WTC11 (cell line): ENCODE data around the gene DPYSL4. TPM values are rescaled to one million over a fixed set of nuclear protein-coding genes. Genes with fewer than 3 reads are reported as not detected.

Experiments
- ATAC-seq: fragments of 200-7000 bp; cut with Tn5 transposase; 2 replicates; pipeline ENCODE4 v1.10.0; 2021; ENCODE audit warnings: mild to moderate bottlenecking, moderate library complexity
- CTCF ChIA-PET: fragments of 300-600 bp; sonication (Branson Sonifier 250); formaldehyde crosslinking; loops from one replicate; lab custom pipeline; 2021; ENCODE audit warnings: antibody characterized with exemption; lab: Charles Lee
- POLR2A ChIA-PET: fragments of 350-600 bp; sonication (Branson Sonifier 250); formaldehyde crosslinking; loops from one replicate; lab custom pipeline; 2021; ENCODE audit warnings: antibody characterized with exemption; lab: Charles Lee
- DNase-seq: peaks from one replicate; pipeline ENCODE4 v3.0.0; 2021; ENCODE audit warnings: low spot score
- H3K27ac Mint-ChIP-seq: 2 replicates; pipeline ENCODE4 v1.8.0; 2021; ENCODE audit warnings: mixed read lengths
- H3K27me3 Mint-ChIP-seq: 2 replicates; pipeline ENCODE4 v1.8.0; 2021; ENCODE audit warnings: low read depth, mild to moderate bottlenecking, moderate library complexity, mixed read lengths
- H3K36me3 Mint-ChIP-seq: 2 replicates; pipeline ENCODE4 v1.8.0; 2021; ENCODE audit warnings: mixed read lengths
- H3K4me1 Mint-ChIP-seq: 2 replicates; pipeline ENCODE4 v1.8.0; 2022; ENCODE audit warnings: mixed read lengths
- H3K4me3 Mint-ChIP-seq: 2 replicates; pipeline ENCODE4 v1.8.0; 2021; ENCODE audit warnings: mild to moderate bottlenecking, moderate library complexity, mixed read lengths
- H3K9me3 Mint-ChIP-seq: 2 replicates; pipeline ENCODE4 v1.8.0; 2021; ENCODE audit warnings: mixed read lengths
- CBFB ChIP-seq: sonication (generic); formaldehyde crosslinking; IDR thresholded peaks from 2 replicates; pipeline ENCODE4 v1.8.1; 2022; ENCODE audit warnings: mild to moderate bottlenecking, low read depth, missing genetic modification reagents
- FOXK1 ChIP-seq: sonication (generic); formaldehyde crosslinking; IDR thresholded peaks from 2 replicates; pipeline ENCODE4 v1.8.0; 2022; ENCODE audit warnings: mild to moderate bottlenecking, moderate library complexity, missing genetic modification reagents
- JAZF1 ChIP-seq: fragments of 250-450 bp; sonication (Bioruptor Pico); IDR thresholded peaks from 2 replicates; pipeline ENCODE4 v1.9.0; 2021; ENCODE audit warnings: moderate library complexity, mild to moderate bottlenecking, inconsistent platforms
- JUN ChIP-seq: sonication (generic); formaldehyde crosslinking; IDR thresholded peaks from 2 replicates; pipeline ENCODE4 v1.8.0; 2023; ENCODE audit warnings: mild to moderate bottlenecking, missing genetic modification reagents
- OVOL2 ChIP-seq: fragments of 250-450 bp; sonication (Bioruptor Pico); IDR thresholded peaks from 2 replicates; pipeline ENCODE4 v1.9.0; 2021; ENCODE audit warnings: mild to moderate bottlenecking, borderline replicate concordance
- RELA ChIP-seq: sonication (generic); formaldehyde crosslinking; IDR thresholded peaks from 2 replicates; pipeline ENCODE4 v1.8.1; 2022; ENCODE audit warnings: missing genetic modification reagents, mild to moderate bottlenecking, borderline replicate concordance
- TEAD1 ChIP-seq: sonication (generic); formaldehyde crosslinking; IDR thresholded peaks from 2 replicates; pipeline ENCODE4 v1.8.0; 2022; ENCODE audit warnings: mild to moderate bottlenecking, missing genetic modification reagents
- TP53 ChIP-seq: sonication (generic); formaldehyde crosslinking; IDR thresholded peaks from 2 replicates; pipeline ENCODE4 v1.8.1; 2023; ENCODE audit warnings: mild to moderate bottlenecking, missing genetic modification reagents
- total RNA-seq: library from RNA; stranded (reverse); gene quantifications from 3 replicates; pipeline ENCODE4 v1.2.3, GENCODE V29; 2021
- TF ChIP-seq, protein P1 (sequence below): sonication (generic); formaldehyde crosslinking; IDR thresholded peaks from 2 replicates; pipeline ENCODE4 v1.8.1; 2023; ENCODE audit warnings: mild to moderate bottlenecking, missing genetic modification reagents
- TF ChIP-seq, protein P2 (sequence below): sonication (generic); formaldehyde crosslinking; IDR thresholded peaks from 2 replicates; pipeline ENCODE4 v1.8.1; 2023; ENCODE audit warnings: mild to moderate bottlenecking, missing genetic modification reagents, borderline replicate concordance
- TF ChIP-seq, protein P3 (sequence below): sonication (generic); formaldehyde crosslinking; IDR thresholded peaks from 2 replicates; pipeline ENCODE4 v1.8.1; 2023; ENCODE audit warnings: mild to moderate bottlenecking, missing genetic modification reagents, moderate library complexity
- TF ChIP-seq, protein P4 (sequence below): sonication (generic); formaldehyde crosslinking; IDR thresholded peaks from 2 replicates; pipeline ENCODE4 v1.8.1; 2022; ENCODE audit warnings: low read depth, missing genetic modification reagents, borderline replicate concordance

The DPYSL4 gene
- total RNA-seq, 1 experiment from 2014 or later, result 17.0 TPM

DNA sequence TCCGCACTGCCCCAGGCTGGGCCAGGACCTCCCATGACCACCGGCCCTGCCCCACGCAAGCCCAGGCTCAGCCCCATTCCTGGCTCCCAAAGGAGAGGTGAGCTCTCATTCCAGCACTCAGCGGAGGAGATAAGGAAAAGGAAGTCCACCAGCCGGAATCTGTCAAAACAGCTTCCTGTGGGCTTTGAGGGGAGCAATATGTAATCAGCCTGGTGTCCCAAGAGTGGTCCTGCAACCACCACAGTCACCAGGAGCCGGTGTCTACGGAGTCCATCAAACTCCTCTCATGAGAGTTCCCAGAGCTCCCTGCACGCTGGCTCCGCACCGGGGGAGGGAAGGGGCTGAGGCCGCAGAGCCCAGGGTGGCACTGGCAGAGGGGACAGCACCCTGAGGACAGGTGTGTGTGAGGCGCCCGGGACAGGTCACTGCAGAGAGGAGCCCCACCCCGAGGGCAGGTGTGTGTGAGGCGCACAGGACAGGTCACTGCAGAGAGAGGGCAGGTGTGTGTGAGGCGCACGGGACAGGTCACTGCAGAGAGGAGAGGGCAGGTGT lies 63.2 kb downstream of the DPYSL4 start:
- ChIA-PET POLR2A (no interaction called here), CTCF (interaction anchor here (1.4 to 1.8 kb wide), 2 partner anchors 48 to 111 kb away, joined by 4 to 6 read pairs; no protein-coding TSS in a partner anchor)
- peaks cover 7% of the 10 kb centered on the region for H3K4me1 Mint-ChIP-seq
- no peak overlapping the region for H3K27ac Mint-ChIP-seq
- TF ChIP-seq OVOL2 (CRISPR knock-in tag), result no peak
- H3K27me3 Mint-ChIP-seq, result no peaks in the 10 kb centered on the region
- H3K36me3 Mint-ChIP-seq, result no peaks in the 10 kb centered on the region
- no peak overlapping the region for H3K4me3 Mint-ChIP-seq
- ATAC-seq, result no peak
- DNase-seq, result no peak
- no peaks in the 10 kb centered on the region for H3K9me3 Mint-ChIP-seq

DNA sequence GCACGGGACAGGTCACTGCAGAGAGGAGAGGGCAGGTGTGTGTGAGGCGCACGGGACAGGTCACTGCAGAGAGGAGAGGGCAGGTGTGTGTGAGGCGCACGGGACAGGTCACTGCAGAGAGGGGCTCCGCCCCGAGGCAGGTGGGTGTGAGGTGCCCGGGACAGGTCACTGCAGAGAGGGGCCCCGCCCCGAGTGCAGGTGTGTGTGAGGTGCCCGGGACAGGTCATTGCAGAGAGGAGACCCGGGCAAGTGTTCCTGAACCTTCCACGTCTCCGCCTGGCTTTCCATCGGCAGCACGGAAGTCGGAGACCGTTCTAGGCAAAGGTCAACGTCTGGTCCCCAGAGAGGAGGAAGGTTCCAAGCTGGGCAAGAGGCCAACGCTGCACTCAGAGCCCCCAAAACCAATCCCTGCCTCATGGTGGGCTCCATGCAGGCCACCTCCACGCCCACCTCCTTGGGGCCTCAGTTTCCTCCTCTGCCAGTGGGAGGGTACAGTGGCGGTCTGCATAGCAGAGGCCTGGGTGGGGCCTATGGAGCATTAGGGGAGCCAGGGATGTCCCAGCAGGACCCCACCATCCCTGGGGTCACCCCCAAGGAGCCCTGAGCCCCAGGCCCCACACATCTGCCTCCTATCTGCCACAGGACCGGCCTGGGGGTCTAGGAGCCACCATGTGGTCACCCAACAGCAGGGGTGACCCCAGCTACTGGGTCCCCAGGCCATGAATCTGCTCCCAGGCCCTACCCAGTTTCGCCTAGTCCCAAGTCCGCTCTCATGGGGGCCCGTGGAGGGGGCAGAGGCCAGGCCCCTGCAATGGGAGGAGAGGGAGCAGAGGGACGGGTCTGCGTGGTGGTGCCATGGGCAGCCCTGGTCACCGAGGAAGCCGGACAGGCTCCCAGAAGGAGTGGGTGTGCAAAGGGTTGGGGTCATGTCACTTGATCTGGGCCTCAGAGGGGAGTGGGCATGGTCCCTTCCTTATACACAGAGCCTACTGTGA lies 64.0 kb downstream of the DPYSL4 start:
- ChIA-PET CTCF (no interaction called here), POLR2A (no interaction called here)
- no peaks in the 10 kb centered on the region for H3K27me3 Mint-ChIP-seq
- H3K27ac Mint-ChIP-seq, result no peak overlapping the region
- H3K4me1 Mint-ChIP-seq, result peaks cover 7% of the 10 kb centered on the region
- no peak for DNase-seq
- no peak overlapping the region for H3K4me3 Mint-ChIP-seq
- no peaks in the 10 kb centered on the region for H3K9me3 Mint-ChIP-seq
- no peaks in the 10 kb centered on the region for H3K36me3 Mint-ChIP-seq
- no peak for TF ChIP-seq TEAD1 (CRISPR knock-in tag)
- no peak for TF ChIP-seq RELA (CRISPR knock-in tag)
- no peak for TF ChIP-seq FOXK1 (CRISPR knock-in tag)
- TF ChIP-seq CBFB, result no peak
- TF ChIP-seq JUN (CRISPR knock-in tag), result no peak
- TF ChIP-seq OVOL2 (CRISPR knock-in tag), result no peak
- ATAC-seq, result no peak

DNA sequence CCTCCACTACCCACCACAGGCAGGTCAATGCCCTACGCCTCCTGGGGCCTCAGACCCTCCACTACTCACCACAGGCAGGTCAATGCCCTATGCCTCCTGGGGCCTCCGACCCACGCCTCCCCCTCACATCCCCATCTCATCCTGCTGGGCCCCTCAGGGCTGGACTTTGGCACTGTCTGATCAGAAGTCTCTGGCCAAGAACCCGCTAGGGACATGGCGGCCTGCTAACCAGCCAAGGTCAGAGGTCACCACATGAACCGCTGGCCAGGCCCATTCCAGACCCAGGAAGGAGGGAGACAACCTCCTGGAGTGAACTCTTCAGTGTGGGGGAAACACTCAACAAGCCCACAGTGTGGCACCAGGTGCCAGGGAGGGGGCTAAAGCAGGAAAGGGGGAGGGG lies 65.2 kb downstream of the DPYSL4 start:
- CTCF ChIA-PET, result interaction anchor here (0.7 to 2.2 kb wide), 4 partner anchors 12 to 51 kb away, joined by 3 to 10 read pairs (median 4); no protein-coding TSS in a partner anchor
- no peak for ATAC-seq
- no peak for DNase-seq
- TF ChIP-seq, protein P1, sequence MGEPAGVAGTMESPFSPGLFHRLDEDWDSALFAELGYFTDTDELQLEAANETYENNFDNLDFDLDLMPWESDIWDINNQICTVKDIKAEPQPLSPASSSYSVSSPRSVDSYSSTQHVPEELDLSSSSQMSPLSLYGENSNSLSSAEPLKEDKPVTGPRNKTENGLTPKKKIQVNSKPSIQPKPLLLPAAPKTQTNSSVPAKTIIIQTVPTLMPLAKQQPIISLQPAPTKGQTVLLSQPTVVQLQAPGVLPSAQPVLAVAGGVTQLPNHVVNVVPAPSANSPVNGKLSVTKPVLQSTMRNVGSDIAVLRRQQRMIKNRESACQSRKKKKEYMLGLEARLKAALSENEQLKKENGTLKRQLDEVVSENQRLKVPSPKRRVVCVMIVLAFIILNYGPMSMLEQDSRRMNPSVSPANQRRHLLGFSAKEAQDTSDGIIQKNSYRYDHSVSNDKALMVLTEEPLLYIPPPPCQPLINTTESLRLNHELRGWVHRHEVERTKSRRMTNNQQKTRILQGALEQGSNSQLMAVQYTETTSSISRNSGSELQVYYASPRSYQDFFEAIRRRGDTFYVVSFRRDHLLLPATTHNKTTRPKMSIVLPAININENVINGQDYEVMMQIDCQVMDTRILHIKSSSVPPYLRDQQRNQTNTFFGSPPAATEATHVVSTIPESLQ (CRISPR knock-in tag), result no peak
- H3K36me3 Mint-ChIP-seq, result no peaks in the 10 kb centered on the region
- peaks cover 7% of the 10 kb centered on the region for H3K4me1 Mint-ChIP-seq
- POLR2A ChIA-PET, result no interaction called here
- no peak overlapping the region for H3K4me3 Mint-ChIP-seq
- no peaks in the 10 kb centered on the region for H3K27me3 Mint-ChIP-seq
- H3K9me3 Mint-ChIP-seq, result no peaks in the 10 kb centered on the region
- no peak overlapping the region for H3K27ac Mint-ChIP-seq

DNA sequence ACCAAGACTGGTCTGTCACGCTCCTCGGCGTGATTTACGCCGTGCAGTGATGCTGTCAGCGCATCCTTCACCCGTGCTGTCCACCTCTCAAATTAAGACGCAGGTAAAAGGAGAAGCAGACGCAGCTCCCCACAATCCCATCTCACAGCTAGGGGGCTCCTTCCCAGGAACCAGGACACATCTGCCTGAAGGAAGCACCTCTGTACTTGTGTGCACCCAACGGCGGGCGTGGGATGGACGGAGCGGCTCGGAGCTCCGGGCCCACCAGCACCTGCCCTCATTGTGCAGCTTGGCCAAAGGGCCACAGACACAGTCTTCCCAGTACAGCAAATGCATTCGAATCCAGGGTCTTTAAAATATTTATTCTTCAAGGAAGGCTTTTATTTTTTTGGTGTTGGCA lies 65.7 kb downstream of the DPYSL4 start:
- TF ChIP-seq, protein P2, sequence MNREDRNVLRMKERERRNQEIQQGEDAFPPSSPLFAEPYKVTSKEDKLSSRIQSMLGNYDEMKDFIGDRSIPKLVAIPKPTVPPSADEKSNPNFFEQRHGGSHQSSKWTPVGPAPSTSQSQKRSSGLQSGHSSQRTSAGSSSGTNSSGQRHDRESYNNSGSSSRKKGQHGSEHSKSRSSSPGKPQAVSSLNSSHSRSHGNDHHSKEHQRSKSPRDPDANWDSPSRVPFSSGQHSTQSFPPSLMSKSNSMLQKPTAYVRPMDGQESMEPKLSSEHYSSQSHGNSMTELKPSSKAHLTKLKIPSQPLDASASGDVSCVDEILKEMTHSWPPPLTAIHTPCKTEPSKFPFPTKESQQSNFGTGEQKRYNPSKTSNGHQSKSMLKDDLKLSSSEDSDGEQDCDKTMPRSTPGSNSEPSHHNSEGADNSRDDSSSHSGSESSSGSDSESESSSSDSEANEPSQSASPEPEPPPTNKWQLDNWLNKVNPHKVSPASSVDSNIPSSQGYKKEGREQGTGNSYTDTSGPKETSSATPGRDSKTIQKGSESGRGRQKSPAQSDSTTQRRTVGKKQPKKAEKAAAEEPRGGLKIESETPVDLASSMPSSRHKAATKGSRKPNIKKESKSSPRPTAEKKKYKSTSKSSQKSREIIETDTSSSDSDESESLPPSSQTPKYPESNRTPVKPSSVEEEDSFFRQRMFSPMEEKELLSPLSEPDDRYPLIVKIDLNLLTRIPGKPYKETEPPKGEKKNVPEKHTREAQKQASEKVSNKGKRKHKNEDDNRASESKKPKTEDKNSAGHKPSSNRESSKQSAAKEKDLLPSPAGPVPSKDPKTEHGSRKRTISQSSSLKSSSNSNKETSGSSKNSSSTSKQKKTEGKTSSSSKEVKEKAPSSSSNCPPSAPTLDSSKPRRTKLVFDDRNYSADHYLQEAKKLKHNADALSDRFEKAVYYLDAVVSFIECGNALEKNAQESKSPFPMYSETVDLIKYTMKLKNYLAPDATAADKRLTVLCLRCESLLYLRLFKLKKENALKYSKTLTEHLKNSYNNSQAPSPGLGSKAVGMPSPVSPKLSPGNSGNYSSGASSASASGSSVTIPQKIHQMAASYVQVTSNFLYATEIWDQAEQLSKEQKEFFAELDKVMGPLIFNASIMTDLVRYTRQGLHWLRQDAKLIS (CRISPR knock-in tag), result no peak
- TF ChIP-seq, protein P3, sequence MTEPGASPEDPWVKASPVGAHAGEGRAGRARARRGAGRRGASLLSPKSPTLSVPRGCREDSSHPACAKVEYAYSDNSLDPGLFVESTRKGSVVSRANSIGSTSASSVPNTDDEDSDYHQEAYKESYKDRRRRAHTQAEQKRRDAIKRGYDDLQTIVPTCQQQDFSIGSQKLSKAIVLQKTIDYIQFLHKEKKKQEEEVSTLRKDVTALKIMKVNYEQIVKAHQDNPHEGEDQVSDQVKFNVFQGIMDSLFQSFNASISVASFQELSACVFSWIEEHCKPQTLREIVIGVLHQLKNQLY (CRISPR knock-in tag), result no peak
- TF ChIP-seq, protein P4, sequence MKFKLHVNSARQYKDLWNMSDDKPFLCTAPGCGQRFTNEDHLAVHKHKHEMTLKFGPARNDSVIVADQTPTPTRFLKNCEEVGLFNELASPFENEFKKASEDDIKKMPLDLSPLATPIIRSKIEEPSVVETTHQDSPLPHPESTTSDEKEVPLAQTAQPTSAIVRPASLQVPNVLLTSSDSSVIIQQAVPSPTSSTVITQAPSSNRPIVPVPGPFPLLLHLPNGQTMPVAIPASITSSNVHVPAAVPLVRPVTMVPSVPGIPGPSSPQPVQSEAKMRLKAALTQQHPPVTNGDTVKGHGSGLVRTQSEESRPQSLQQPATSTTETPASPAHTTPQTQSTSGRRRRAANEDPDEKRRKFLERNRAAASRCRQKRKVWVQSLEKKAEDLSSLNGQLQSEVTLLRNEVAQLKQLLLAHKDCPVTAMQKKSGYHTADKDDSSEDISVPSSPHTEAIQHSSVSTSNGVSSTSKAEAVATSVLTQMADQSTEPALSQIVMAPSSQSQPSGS (CRISPR knock-in tag), result no peak
- TF ChIP-seq TP53 (CRISPR knock-in tag) (no peak), CBFB (no peak), JAZF1 (CRISPR knock-in tag) (no peak)
- ATAC-seq (peak; percentile 37), DNase-seq (no peak)
- Mint-ChIP-seq H3K27me3 (no peaks in the 10 kb centered on the region), H3K4me3 (no peak overlapping the region), H3K36me3 (no peaks in the 10 kb centered on the region), H3K27ac (no peak overlapping the region), H3K4me1 (peaks cover 7% of the 10 kb centered on the region), H3K9me3 (no peaks in the 10 kb centered on the region)
- ChIA-PET POLR2A (no interaction called here), CTCF (interaction anchor here (0.7 to 2.2 kb wide), 5 partner anchors 12 to 152 kb away, joined by 3 to 10 read pairs (median 5); no protein-coding TSS in a partner anchor)
